Kidney (tissue), 14 donors: ENCODE measurements around the gene FOSL2. TPM values are rescaled to one million over a fixed set of nuclear protein-coding genes. Genes with fewer than 3 reads are reported as not detected.

ENCODE experiments used
- DNase-seq, 5 donors: peaks; one replicate each; pipeline ENCODE4 v3.0.0-alpha.2; 2013 to 2020
- FAIRE-seq: peaks from 2 replicates; lab custom pipeline; 2012; peaks lifted over from hg19 to GRCh38; lab: Jason Lieb, UNC
- H3K27ac ChIP-seq, 2 donors: one replicate each; pipeline ENCODE4 v1.7.0; 2013; ENCODE audit warnings: low read depth in 2 of 2, low read length in 2 of 2, inconsistent platforms in 1 of 2
- H3K27me3 ChIP-seq: one replicate; pipeline ENCODE4 v1.7.1; 2013; ENCODE audit warnings: low read length, inconsistent platforms; ENCODE audit not compliant: control insufficient read depth, insufficient read depth
- H3K36me3 ChIP-seq, 3 donors: one replicate each; pipeline versions ENCODE4 v1.7.0 to v1.7.1; 2013; ENCODE audit warnings: low read length in 3 of 3, control low read depth in 1 of 3, inconsistent platforms in 1 of 3; ENCODE audit not compliant: insufficient read depth in 3 of 3, control insufficient read depth in 2 of 3
- H3K4me1 ChIP-seq, 3 donors: one replicate each; pipeline versions ENCODE4 v1.7.0 to v1.7.1; 2013; ENCODE audit warnings: low read length in 3 of 3, inconsistent platforms in 1 of 3, low read depth in 1 of 3; ENCODE audit not compliant: control insufficient read depth in 2 of 3, insufficient read depth in 2 of 3
- H3K4me3 ChIP-seq, 3 donors: one replicate each; pipeline versions ENCODE4 v1.7.0 to v1.8.1; 2013; ENCODE audit warnings: low read length in 3 of 3, control low read depth in 1 of 3, inconsistent platforms in 1 of 3
- H3K9ac ChIP-seq, 3 donors: one replicate each; pipeline versions ENCODE4 v1.7.0 to v1.7.1; 2013; ENCODE audit warnings: low read length in 3 of 3, control low read depth in 1 of 3, inconsistent platforms in 1 of 3
- H3K9me3 ChIP-seq, 3 donors: one replicate each; pipeline versions ENCODE4 v1.7.0 to v1.7.1; 2013; ENCODE audit warnings: low read length in 3 of 3, control low read depth in 1 of 3, inconsistent platforms in 1 of 3; ENCODE audit not compliant: control insufficient read depth in 2 of 3, insufficient read depth in 1 of 3
- CTCF ChIP-seq: IDR thresholded peaks from 3 replicates; pipeline ENCODE4 v1.5.1; 2012; ENCODE audit warnings: mild to moderate bottlenecking, moderate library complexity, borderline replicate concordance; ENCODE audit not compliant: insufficient read depth; ENCODE audit errors: extremely low read depth
- intact Hi-C: fragments of 100-400 bp; cut with DNase I; formaldehyde crosslinking; loops from one replicate; pipeline ENCODE4 v1.11.1; 2022
- polyA plus RNA-seq: library from polyadenylated mRNA; stranded (reverse); fragments of 350-450 nt; fragmentation: Illumina TruSeq; extraction: RNeasy Lipid Tissue Mini Kit (QIAGEN cat#74804); gene quantifications from one replicate; pipeline ENCODE4 v1.2.3, GENCODE V29; 2014; ENCODE audit warnings: low read depth, low replicate concordance; ENCODE audit not compliant: insufficient read depth
- total RNA-seq: library from RNA; stranded (reverse); fragmentation: NEBNext Ultra II Directional; extraction: Animal tissue kit (Norgen Biotek cat#: 25700); gene quantifications from one replicate; pipeline ENCODE4 v1.2.1, GENCODE V29; 2021
- donor health status: control.
- donor health status: control.
- donor health status: control.
- donor health status: control.
- donor health status: control.
- donor health status: DM: yes; HTN: yes; CAD: no.
- donor health status: Normal renal cell carcinoma (clear cell type).

Gene FOSL2
- total and polyA plus RNA-seq, 2 donors from 2014 or later = 20.6 to 149 TPM

- intact Hi-C loops = no loop called here
Observed at GRCh38 chr2:28413899-28414295, 21.2 kb downstream of the FOSL2 start.

GRCh38 chr2:28414583-28414982 lies 21.9 kb downstream of the FOSL2 start:
- no peak for TF ChIP-seq CTCF
- H3K27me3 ChIP-seq = no peaks in the 10 kb centered on the region
- no peak for FAIRE-seq
- H3K4me3 ChIP-seq = no peak overlapping the region
- no peaks in the 10 kb centered on the region for H3K9me3 ChIP-seq
- no peak overlapping the region for H3K27ac ChIP-seq
- H3K36me3 ChIP-seq = peaks cover 2 to 58% (median 46%) of the 10 kb centered on the region in 3 donors
- DNase-seq = no peak
- peaks cover 0 to 5% (median 4%) of the 10 kb centered on the region in 3 donors for H3K4me1 ChIP-seq
- H3K9ac ChIP-seq = no peak overlapping the region
- intact Hi-C loops = no loop called here

More at GRCh38 chr2:28413899-28414295, 21.2 kb downstream of the FOSL2 start:
- Histone ChIP-seq H3K4me1 (peaks cover 0 to under 1% (median under 1%) of the 10 kb centered on the region in 3 donors), H3K9me3 (no peaks in the 10 kb centered on the region), H3K27me3 (no peaks in the 10 kb centered on the region), H3K4me3 (no peak overlapping the region), H3K36me3 (peaks cover 2 to 63% (median 48%) of the 10 kb centered on the region in 3 donors), H3K27ac (peak overlapping the region in 1 of 2 donors; percentile 29), H3K9ac (no peak overlapping the region)
- DNase-seq (no peak), FAIRE-seq (no peak)
- TF ChIP-seq CTCF = no peak

GRCh38 chr2:28415010-28415409 lies 22.4 kb downstream of the FOSL2 start:
- intact Hi-C loops = no loop called here
- no peak overlapping the region for H3K27ac ChIP-seq

More at GRCh38 chr2:28415010-28415409, 22.4 kb downstream of the FOSL2 start:
- Histone ChIP-seq H3K4me3 (no peak overlapping the region), H3K27me3 (no peaks in the 10 kb centered on the region), H3K9ac (no peak overlapping the region), H3K36me3 (peaks cover 2 to 54% (median 45%) of the 10 kb centered on the region in 3 donors), H3K4me1 (peaks cover 0 to 7% (median 5%) of the 10 kb centered on the region in 3 donors), H3K9me3 (no peaks in the 10 kb centered on the region)
- TF ChIP-seq CTCF = no peak
- DNase-seq (no peak), FAIRE-seq (no peak)
